Measurements from ENCODE around the gene PATE2. TPM values are rescaled to one million over a fixed set of nuclear protein-coding genes. Genes with fewer than 3 reads are reported as not detected.

Gene PATE2
- total RNA-seq = not detected

DNA sequence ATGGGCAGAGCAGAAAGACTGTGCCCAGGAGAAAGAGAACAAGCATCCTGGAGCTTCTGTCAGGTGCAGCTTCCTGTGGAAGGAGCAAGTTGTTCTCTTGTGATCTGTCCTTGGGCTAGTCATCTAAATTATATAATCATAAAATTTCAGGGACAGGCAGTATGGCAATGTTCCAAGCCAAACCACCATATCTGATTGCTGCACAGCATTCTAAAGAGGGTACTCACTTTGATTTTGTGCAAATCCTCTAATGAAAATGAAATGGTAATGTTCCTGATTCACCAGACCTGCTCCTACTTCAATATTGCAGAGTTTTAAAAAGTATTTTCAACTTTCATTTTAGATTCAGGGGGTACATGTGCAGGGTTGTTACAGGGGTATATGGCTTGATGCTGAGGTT, at the start of gene PATE2:
Gene PATE2 (minus strand): TSS at position 101 of the 400 bp plus-strand sequence. CDS start 55 bp downstream, at position 46.
- no peaks in the 10 kb centered on the region for H3K36me3 ChIP-seq
- no peaks in the 10 kb centered on the region for H3K27me3 ChIP-seq
- no peak for DNase-seq
- no peaks in the 10 kb centered on the region for H3K4me1 ChIP-seq
- H3K9ac ChIP-seq (ENCODE audit: low read depth in 2 of 2, low read length in 2 of 2) = no peak within 1 kb of the TSS
- no peaks in the 10 kb centered on the region for H3K9me3 ChIP-seq
- intact Hi-C loops (cut with DNase I) = no loop called here
- H3K4me3 ChIP-seq = no peak within 1 kb of the TSS
- H3K27ac ChIP-seq = no peak within 1 kb of the TSS
- TF ChIP-seq, protein P1, sequence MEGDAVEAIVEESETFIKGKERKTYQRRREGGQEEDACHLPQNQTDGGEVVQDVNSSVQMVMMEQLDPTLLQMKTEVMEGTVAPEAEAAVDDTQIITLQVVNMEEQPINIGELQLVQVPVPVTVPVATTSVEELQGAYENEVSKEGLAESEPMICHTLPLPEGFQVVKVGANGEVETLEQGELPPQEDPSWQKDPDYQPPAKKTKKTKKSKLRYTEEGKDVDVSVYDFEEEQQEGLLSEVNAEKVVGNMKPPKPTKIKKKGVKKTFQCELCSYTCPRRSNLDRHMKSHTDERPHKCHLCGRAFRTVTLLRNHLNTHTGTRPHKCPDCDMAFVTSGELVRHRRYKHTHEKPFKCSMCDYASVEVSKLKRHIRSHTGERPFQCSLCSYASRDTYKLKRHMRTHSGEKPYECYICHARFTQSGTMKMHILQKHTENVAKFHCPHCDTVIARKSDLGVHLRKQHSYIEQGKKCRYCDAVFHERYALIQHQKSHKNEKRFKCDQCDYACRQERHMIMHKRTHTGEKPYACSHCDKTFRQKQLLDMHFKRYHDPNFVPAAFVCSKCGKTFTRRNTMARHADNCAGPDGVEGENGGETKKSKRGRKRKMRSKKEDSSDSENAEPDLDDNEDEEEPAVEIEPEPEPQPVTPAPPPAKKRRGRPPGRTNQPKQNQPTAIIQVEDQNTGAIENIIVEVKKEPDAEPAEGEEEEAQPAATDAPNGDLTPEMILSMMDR (IDR thresholded peaks at IDR 0.05) = no peak

DNA sequence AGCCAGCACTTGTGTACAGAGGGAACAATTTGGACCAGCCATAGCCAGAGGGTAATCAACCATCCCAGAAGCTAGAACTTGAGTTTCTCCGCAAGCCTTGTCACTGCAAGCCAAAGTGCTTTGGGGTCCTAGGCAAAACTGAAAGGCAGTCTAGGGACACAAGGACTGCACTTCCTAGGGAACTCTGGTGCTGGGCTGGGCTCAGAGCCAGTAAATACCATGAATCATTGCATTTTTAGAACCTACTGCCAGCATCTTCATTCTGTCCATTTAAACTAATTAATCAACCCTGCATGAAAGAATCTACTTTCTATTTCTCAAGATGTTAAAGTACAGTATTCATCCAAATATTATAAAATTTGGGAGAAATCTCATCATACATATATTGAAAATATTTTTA, 29.3 kb upstream of the PATE2 start:
- H3K9ac ChIP-seq (ENCODE audit: low read depth in 2 of 2, low read length in 2 of 2) = no peak overlapping the region
- TF ChIP-seq, protein P1 (IDR thresholded peaks at IDR 0.05) = no peak

GRCh38 chr11:125802387-125802786, 23.8 kb upstream of the PATE2 start:
- H3K9me3 ChIP-seq = no peaks in the 10 kb centered on the region
- TF ChIP-seq, protein P1 (IDR thresholded peaks at IDR 0.05) = no peak
- DNase-seq = no peak
- H3K27ac ChIP-seq = no peak overlapping the region
- no peak overlapping the region for H3K9ac ChIP-seq (ENCODE audit: low read depth in 2 of 2, low read length in 2 of 2)
- no peaks in the 10 kb centered on the region for H3K4me1 ChIP-seq
- no peaks in the 10 kb centered on the region for H3K27me3 ChIP-seq
- H3K36me3 ChIP-seq = no peaks in the 10 kb centered on the region
- H3K4me3 ChIP-seq = no peak overlapping the region
- intact Hi-C loops (cut with DNase I) = no loop called here

More for the DNA sequence above, 29.3 kb upstream of the PATE2 start:
- H3K4me3 ChIP-seq = no peak overlapping the region
- DNase-seq = no peak
- no peak overlapping the region for H3K27ac ChIP-seq
- H3K9me3 ChIP-seq = no peaks in the 10 kb centered on the region
- no peaks in the 10 kb centered on the region for H3K27me3 ChIP-seq
- H3K4me1 ChIP-seq = no peaks in the 10 kb centered on the region
- H3K36me3 ChIP-seq = no peaks in the 10 kb centered on the region
- intact Hi-C loops (cut with DNase I) = no loop called here

GRCh38 chr11:125799808-125800207, 21.2 kb upstream of the PATE2 start:
- TF ChIP-seq, protein P1 (IDR thresholded peaks at IDR 0.05) = no peak
- DNase-seq = no peak
- H3K27me3 ChIP-seq = no peaks in the 10 kb centered on the region
- intact Hi-C loops (cut with DNase I) = no loop called here
- H3K4me3 ChIP-seq = no peak overlapping the region
- H3K27ac ChIP-seq = no peak overlapping the region
- H3K9me3 ChIP-seq = no peaks in the 10 kb centered on the region
- H3K9ac ChIP-seq (ENCODE audit: low read depth in 2 of 2, low read length in 2 of 2) = no peak overlapping the region
- no peaks in the 10 kb centered on the region for H3K36me3 ChIP-seq
- no peaks in the 10 kb centered on the region for H3K4me1 ChIP-seq

DNA sequence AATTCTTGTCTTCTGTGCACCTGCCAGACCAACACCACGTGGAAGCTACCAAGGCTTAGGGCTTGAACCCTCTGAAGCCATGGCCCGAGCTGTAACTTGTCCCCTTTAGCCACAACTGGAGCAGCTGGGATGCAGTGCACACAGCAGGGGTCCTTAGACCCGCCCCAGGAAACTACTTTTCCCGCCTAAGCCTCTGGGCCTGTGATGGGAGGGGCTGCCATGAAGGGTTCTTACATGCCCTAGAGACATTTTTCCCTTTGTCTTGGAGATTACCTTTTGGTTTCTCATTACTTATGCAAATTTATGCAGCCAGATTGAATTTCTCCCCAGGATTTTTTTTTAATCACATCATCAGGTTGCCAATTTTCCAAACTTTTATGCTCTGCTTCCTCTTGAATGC, 19.0 kb upstream of the PATE2 start:
- TF ChIP-seq, protein P1 (IDR thresholded peaks at IDR 0.05) = no peak
- intact Hi-C loops (cut with DNase I) = no loop called here

More for the DNA sequence above, 19.0 kb upstream of the PATE2 start:
- no peaks in the 10 kb centered on the region for H3K27me3 ChIP-seq
- no peaks in the 10 kb centered on the region for H3K36me3 ChIP-seq
- no peak overlapping the region for H3K27ac ChIP-seq
- no peak overlapping the region for H3K4me3 ChIP-seq
- H3K9ac ChIP-seq (ENCODE audit: low read depth in 2 of 2, low read length in 2 of 2) = no peak overlapping the region
- H3K4me1 ChIP-seq = no peaks in the 10 kb centered on the region
- no peaks in the 10 kb centered on the region for H3K9me3 ChIP-seq
- no peak for DNase-seq
